Activated T-cell treated with anti-CD3 and anti-CD28 coated beads, Interleukin-2, amount 50 U/mL, for 4 hours (primary cell): ENCODE results near the gene OCA2. TPM values are rescaled to one million over a fixed set of nuclear protein-coding genes. Genes with fewer than 3 reads are reported as not detected.

ENCODE experiments used
- ATAC-seq, 2 donors: fragments of 200-7000 bp; cut with Tn5 transposase; one replicate each; pipeline ENCODE4 v1.10.0; 2021
- DNase-seq: peaks from one replicate; pipeline ENCODE4 v3.0.0-alpha.2; 2020
- H3K27me3 Mint-ChIP-seq: one replicate; pipeline ENCODE4 v1.8.0; 2021; ENCODE audit warnings: low read depth, mixed read lengths
- H3K36me3 Mint-ChIP-seq: one replicate; pipeline ENCODE4 v1.8.0; 2022; ENCODE audit warnings: mixed read lengths; ENCODE audit not compliant: insufficient read depth
- H3K4me1 Mint-ChIP-seq: one replicate; pipeline ENCODE4 v1.8.0; 2021; ENCODE audit warnings: low read depth, mixed read lengths
- H3K4me3 Mint-ChIP-seq: one replicate; pipeline ENCODE4 v1.8.0; 2021; ENCODE audit warnings: mild to moderate bottlenecking, moderate library complexity, mixed read lengths
- H3K9me3 Mint-ChIP-seq: one replicate; pipeline ENCODE4 v1.8.0; 2021; ENCODE audit warnings: mixed read lengths
- total RNA-seq, 3 donors: library from RNA; stranded (reverse); gene quantifications; one replicate each; pipeline ENCODE4 v1.2.1, GENCODE V29; 2021

The OCA2 gene
- total RNA-seq, 3 donors from 2014 or later: not detected

DNA sequence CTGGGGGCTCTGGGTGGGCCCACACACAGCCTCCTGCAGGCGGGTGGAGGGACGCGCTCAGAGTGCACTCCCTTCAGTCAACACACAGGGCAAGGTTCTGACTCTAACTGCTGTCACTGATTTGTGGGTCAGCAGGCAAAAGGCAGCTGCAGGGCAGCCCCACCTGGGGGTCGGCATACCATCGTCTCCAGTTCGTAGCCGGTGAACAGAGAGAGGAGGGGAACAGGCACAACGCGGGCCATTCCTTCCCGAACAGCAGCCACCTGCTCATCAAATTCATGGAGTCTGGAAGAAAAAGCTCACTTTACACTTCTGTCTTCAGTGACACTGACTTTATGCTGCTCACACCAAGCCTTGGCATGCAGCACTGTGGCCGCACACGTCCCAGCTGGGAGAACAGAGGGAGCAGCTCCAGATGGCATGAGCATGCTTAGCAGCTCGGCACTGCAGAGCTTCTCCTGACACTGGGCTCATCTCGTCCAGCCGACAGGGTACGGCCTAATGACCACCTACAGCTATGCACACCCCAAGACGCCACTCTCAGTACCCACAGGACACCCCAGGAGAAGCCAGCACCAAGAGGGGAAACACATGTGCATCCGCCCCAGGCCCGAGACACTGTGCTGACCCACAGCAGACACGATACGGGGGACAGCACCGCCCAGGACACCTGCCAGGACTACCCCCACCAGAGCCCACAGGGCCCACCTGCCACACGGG is 14.4 kb upstream of the OCA2 start:
- H3K4me3 Mint-ChIP-seq: no peak overlapping the region
- ATAC-seq (no peak), DNase-seq (no peak)
- H3K36me3 Mint-ChIP-seq: peaks cover 34% of the 10 kb centered on the region
- H3K4me1 Mint-ChIP-seq: no peaks in the 10 kb centered on the region
- no peaks in the 10 kb centered on the region for H3K9me3 Mint-ChIP-seq
- no peaks in the 10 kb centered on the region for H3K27me3 Mint-ChIP-seq

DNA sequence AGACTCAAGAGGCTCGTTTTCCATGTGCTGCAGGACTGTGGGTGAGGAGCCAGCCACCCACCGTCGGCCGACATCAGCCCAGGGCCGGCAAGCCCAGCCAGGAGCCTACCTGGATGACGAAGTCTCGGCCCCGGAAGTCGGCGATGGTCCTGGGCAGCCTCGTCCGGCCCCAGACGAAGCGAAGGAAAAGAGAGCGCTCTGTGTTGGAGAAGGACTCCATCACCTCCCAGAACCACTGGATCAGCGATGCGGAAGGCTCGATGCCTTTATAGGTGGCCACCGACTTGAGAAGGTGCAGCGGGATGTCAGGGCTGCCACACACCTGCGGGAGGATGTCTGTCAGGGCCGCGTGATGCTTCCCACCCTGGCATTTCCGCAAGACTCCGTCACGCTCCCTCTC is 13.8 kb upstream of the OCA2 start:
- no peak for ATAC-seq
- peaks cover 34% of the 10 kb centered on the region for H3K36me3 Mint-ChIP-seq
- H3K4me1 Mint-ChIP-seq: peaks cover under 1% of the 10 kb centered on the region
- DNase-seq: no peak
- no peaks in the 10 kb centered on the region for H3K9me3 Mint-ChIP-seq
- no peak overlapping the region for H3K4me3 Mint-ChIP-seq
- H3K27me3 Mint-ChIP-seq: no peaks in the 10 kb centered on the region

DNA sequence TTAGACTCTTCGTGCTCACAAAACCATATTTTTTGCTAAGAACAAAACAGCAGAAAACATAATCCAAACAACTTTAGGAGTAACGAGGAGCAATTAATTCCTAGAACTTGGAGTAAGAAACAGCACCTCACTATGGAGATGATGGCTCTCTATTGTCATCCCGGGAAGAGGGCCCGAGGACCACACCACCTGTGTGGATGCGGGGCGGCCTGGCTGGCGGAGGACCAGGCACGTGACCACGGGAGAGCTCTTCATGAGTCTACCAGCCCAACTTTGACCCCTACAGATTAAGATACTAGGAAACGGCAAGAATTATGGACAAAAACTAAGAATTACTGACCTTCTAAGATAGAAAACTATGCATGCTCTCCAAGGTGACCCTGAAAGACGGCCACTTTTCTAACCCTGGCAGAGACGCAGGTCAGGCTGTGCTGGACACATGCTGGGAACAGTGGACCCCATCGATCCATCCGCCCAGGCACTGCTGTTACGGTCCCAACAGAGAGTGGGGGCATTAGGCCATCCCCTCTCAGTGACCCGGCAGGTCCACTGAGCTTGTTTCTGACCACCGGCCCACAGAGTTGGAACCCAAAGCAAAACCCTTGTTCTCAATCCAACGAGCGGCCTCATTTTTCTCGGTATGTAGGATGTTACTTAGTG is 13.1 kb upstream of the OCA2 start:
- H3K27me3 Mint-ChIP-seq: no peaks in the 10 kb centered on the region
- H3K4me3 Mint-ChIP-seq: no peak overlapping the region
- no peaks in the 10 kb centered on the region for H3K9me3 Mint-ChIP-seq
- H3K4me1 Mint-ChIP-seq: peaks cover 5% of the 10 kb centered on the region
- ATAC-seq (no peak), DNase-seq (no peak)
- H3K36me3 Mint-ChIP-seq: peaks cover 26% of the 10 kb centered on the region

- Mint-ChIP-seq H3K4me1 (peaks cover 7% of the 10 kb centered on the region), H3K36me3 (peaks cover 26% of the 10 kb centered on the region), H3K27me3 (peaks cover 2% of the 10 kb centered on the region), H3K4me3 (no peak overlapping the region), H3K9me3 (no peaks in the 10 kb centered on the region)
- ATAC-seq (no peak), DNase-seq (no peak)
Observed at GRCh38 chr15:28111543-28111942, 12.4 kb upstream of the OCA2 start.

DNA sequence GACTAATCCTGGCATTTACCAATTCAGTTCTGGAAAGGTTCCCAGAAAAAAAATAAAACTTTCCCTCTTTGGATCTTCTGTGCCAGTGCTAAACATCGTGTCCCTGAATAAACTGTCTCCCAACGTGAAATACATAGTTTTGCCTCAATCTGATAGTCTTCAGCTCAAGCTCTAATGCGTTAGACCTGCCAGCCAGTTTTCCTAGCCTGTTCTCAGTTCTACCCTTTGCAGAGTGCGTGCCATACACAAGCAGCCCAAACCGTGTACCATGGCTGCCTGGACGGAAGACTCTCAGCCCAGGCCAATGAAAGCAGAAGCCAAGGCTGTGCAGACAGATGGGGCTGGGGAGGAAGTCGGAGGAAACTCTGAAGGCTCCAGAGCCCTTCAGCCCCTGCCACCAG is 11.4 kb upstream of the OCA2 start:
- H3K4me1 Mint-ChIP-seq: peaks cover 11% of the 10 kb centered on the region
- H3K27me3 Mint-ChIP-seq: peaks cover 7% of the 10 kb centered on the region
- H3K4me3 Mint-ChIP-seq: no peak overlapping the region
- peaks cover 19% of the 10 kb centered on the region for H3K36me3 Mint-ChIP-seq
- H3K9me3 Mint-ChIP-seq: no peaks in the 10 kb centered on the region
- no peak for DNase-seq
- no peak for ATAC-seq

- DNase-seq (no peak), ATAC-seq (no peak)
- Mint-ChIP-seq H3K27me3 (peaks cover 9% of the 10 kb centered on the region), H3K4me3 (no peak overlapping the region), H3K36me3 (peaks cover 17% of the 10 kb centered on the region), H3K9me3 (no peaks in the 10 kb centered on the region), H3K4me1 (peaks cover 12% of the 10 kb centered on the region)
Observed at GRCh38 chr15:28109626-28110455, 10.7 kb upstream of the OCA2 start.

DNA sequence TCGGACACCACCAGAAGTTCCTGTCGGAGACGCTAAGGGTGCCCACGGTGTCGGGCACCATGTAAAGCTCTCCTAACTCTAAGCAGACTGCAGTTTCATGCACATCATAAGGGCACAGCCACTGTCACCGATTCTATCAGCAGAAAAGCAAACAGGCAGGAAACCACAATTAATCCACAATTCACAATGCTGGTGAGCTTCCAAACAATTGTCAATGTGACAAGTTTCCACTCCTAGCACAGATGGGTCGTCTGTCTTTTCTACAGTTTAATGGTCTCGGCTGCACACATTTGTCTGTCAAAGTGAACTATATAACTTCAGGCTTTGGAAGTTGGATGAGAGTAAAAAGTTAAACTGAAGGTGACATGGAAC is 8.8 kb upstream of the OCA2 start:
- peaks cover 24% of the 10 kb centered on the region for H3K27me3 Mint-ChIP-seq
- no peaks in the 10 kb centered on the region for H3K9me3 Mint-ChIP-seq
- H3K4me1 Mint-ChIP-seq: peaks cover 13% of the 10 kb centered on the region
- peaks cover 8% of the 10 kb centered on the region for H3K36me3 Mint-ChIP-seq
- DNase-seq (no peak), ATAC-seq (peak in 1 of 2 donors; percentile 6)
- H3K4me3 Mint-ChIP-seq: peak overlapping the region; percentile 82

- Mint-ChIP-seq H3K9me3 (no peaks in the 10 kb centered on the region), H3K36me3 (peaks cover 8% of the 10 kb centered on the region), H3K27me3 (peaks cover 25% of the 10 kb centered on the region), H3K4me3 (peak overlapping the region; percentile 82), H3K4me1 (peaks cover 13% of the 10 kb centered on the region)
- ATAC-seq: peak; percentile 45 to 55
- no peak for DNase-seq
Observed at GRCh38 chr15:28107111-28107903, 8.2 kb upstream of the OCA2 start.

- no peak for DNase-seq
Observed at GRCh38 chr15:28106294-28107110, 7.4 kb upstream of the OCA2 start.

GRCh38 chr15:28105793-28106192 is 6.7 kb upstream of the OCA2 start:
- ATAC-seq (no peak), DNase-seq (no peak)
- Mint-ChIP-seq H3K4me3 (peak overlapping the region; percentile 50), H3K36me3 (no peaks in the 10 kb centered on the region), H3K4me1 (peaks cover 13% of the 10 kb centered on the region), H3K27me3 (peaks cover 34% of the 10 kb centered on the region), H3K9me3 (no peaks in the 10 kb centered on the region)

More at GRCh38 chr15:28106294-28107110, 7.4 kb upstream of the OCA2 start:
- peaks cover 31% of the 10 kb centered on the region for H3K27me3 Mint-ChIP-seq
- peak; percentile 44 to 46 for ATAC-seq
- peaks cover 3% of the 10 kb centered on the region for H3K36me3 Mint-ChIP-seq
- no peaks in the 10 kb centered on the region for H3K9me3 Mint-ChIP-seq
- H3K4me3 Mint-ChIP-seq: peak overlapping the region; percentile 50
- H3K4me1 Mint-ChIP-seq: peaks cover 13% of the 10 kb centered on the region

- H3K4me1 Mint-ChIP-seq: peaks cover 13% of the 10 kb centered on the region
- ATAC-seq (no peak), DNase-seq (no peak)
- no peaks in the 10 kb centered on the region for H3K9me3 Mint-ChIP-seq
- H3K36me3 Mint-ChIP-seq: no peaks in the 10 kb centered on the region
- no peak overlapping the region for H3K4me3 Mint-ChIP-seq
- peaks cover 39% of the 10 kb centered on the region for H3K27me3 Mint-ChIP-seq
Observed at GRCh38 chr15:28105224-28105791, 6.2 kb upstream of the OCA2 start.

- DNase-seq (no peak), ATAC-seq (no peak)
- Mint-ChIP-seq H3K4me3 (no peak overlapping the region), H3K9me3 (no peaks in the 10 kb centered on the region), H3K27me3 (peaks cover 48% of the 10 kb centered on the region), H3K4me1 (peaks cover 17% of the 10 kb centered on the region), H3K36me3 (no peaks in the 10 kb centered on the region)
Observed at GRCh38 chr15:28104326-28104725, 5.2 kb upstream of the OCA2 start.

DNA sequence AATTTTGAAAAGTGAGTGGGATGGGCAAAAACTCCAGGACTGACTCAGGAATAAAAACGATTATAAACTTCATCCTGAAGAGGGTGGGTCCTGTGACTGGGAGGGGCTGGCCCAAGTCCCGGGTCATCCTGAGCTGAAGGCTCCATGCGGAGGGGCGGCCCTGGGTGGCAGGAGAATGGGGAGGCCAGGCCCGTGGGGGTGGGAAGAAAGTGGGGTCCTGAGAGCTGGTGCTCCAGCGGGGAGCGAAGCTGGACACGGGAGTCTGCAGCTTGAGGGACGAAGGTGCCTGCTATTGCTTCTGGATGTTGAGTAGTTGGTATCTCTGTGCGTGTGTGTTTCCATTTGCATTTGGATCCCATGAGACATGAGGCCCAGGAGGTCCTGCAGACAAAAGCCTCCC is 4.7 kb upstream of the OCA2 start:
- ATAC-seq (no peak), DNase-seq (no peak)
- no peaks in the 10 kb centered on the region for H3K36me3 Mint-ChIP-seq
- H3K9me3 Mint-ChIP-seq: no peaks in the 10 kb centered on the region
- peaks cover 19% of the 10 kb centered on the region for H3K4me1 Mint-ChIP-seq
- H3K4me3 Mint-ChIP-seq: no peak overlapping the region
- peaks cover 51% of the 10 kb centered on the region for H3K27me3 Mint-ChIP-seq
